ENCODE measurements around the gene CLCN7.

The CLCN7 gene

GRCh38 chr16:1464196-1464893 is 10.5 kb downstream of the CLCN7 start:
- no peak for DNase-seq (ENCODE audit: low read depth)

DNA sequence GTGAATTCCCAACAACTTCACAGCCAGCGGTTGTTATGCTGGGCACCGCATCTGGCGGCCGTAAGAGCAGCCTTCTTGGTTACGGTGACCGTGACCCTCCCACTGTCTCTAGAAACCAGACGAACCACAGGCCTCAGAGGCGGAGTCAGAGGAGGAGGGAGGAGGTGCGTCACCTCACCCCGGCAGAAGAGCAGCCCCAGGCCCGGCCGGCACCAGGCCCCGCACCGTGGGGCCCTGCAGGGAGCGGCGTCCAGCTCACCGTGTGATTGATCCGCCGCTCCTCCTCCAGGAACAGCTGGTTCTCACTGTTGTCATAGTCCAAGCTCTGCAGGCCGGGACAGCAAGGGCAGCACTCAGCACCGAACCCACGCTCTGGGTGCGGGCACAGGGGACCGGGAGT is 13.7 kb downstream of the CLCN7 start:
- no peak for DNase-seq (ENCODE audit: low read depth)

DNA sequence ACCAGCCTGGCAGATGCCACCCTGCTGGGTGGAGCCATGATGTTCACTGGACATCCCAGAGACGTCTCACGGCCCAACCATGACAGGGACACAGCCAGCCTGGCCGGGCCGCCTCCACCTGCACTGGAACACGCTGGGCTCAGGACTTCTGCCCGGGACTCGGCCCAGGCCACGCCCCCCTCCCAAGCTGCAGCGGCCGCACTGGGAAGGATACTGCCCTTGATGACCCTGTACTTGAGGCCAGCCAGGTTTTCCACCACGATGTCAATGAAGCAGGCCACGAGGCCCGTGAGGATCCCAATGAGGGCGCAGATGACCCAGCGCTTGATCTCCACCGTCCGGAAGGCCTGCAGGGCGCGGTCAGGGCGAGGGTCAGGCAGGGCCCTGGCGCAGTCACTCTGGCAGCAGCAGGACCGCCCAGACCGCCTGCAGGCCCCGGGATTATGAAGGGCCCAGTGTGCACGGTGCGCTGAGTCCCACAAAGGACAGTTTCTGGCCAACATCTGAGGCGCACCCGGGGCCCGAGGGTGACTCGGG is 14.2 kb downstream of the CLCN7 start:
- no peak for DNase-seq (ENCODE audit: low read depth)

DNA sequence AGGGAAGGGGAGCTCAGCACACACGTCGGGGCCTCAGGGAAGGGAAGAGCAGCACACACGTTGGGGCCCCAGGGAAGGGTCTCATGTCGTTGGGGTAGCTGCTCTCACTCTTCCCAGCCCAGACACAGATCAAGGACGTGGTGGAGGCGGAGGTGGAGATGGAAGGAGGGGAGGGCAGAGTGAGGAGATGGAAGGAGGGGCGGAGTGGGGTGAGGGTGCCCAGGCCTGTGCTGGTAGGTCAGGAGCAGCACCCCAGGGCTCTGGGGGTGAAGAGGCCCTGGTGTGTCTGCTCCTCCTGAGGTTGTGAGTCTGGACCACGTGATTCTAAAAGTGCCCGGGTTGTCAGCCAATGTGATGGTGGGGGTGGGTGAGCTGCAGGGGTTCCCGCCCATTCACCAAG is 14.9 kb downstream of the CLCN7 start:
- DNase-seq (ENCODE audit: low read depth), result no peak

DNA sequence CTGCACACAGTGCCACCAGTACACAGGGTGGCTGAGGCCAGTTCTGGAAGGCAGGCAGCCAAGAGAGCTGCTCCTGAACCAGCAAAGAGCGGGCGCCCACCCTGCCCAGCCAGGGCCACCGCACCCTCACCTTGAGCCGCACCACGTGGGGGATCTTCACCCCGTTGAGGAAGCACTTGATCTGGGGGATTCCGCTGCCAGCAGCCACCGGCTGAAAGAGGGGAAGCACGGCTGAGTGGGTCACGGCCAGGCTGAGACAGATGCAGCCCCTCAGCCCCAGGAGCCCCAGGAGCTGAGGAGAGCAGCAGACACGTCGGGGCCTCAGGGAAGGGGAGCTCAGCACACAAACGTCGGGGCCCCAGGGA is 15.9 kb downstream of the CLCN7 start:
- DNase-seq (ENCODE audit: low read depth), result no peak

- DNase-seq (ENCODE audit: low read depth), result no peak
These were observed 16.4 kb downstream of the CLCN7 start for GRCh38 chr16:1458336-1458976.

DNA sequence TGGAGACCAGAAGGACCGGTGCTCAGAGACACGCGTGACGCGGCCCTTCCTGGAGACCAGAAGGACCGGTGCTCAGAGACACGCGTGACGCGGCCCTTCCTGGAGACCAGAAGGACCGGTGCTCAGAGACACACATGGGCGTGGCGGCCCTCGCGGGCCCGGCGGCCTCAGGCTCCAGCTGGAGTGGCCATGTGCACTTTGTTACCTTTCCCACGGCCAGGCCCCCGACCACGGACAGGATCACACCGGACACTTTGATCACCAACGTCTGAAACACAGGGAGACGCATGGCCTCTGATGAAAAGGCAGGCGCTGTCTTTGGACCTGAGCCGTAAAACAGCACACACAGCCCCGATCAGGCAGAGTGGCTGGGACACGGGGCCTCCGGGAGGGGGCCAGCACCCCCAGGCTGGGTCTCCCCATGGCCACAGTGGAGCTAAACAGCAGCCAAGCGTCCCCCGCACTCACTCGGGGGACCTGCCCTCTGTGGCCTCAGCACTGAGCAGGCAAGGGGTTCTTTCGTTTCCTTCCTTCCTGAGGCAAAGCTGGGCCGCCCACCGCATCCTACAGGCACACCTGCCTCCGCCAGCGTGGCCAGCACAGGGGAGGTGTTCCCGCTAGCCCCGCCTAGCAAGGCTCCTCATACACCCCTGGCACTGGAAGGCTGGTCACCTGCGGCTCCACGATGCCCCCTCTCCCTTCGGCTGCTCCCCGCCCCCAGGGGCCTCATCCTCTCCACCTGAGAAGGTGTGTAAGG is 17.2 kb downstream of the CLCN7 start:
- no peak for DNase-seq (ENCODE audit: low read depth)

- no peak for DNase-seq (ENCODE audit: low read depth)
These were observed 17.9 kb downstream of the CLCN7 start for GRCh38 chr16:1456951-1457350.

- DNase-seq (ENCODE audit: low read depth), result no peak
These were observed 19.3 kb downstream of the CLCN7 start for GRCh38 chr16:1455190-1456171.

DNA sequence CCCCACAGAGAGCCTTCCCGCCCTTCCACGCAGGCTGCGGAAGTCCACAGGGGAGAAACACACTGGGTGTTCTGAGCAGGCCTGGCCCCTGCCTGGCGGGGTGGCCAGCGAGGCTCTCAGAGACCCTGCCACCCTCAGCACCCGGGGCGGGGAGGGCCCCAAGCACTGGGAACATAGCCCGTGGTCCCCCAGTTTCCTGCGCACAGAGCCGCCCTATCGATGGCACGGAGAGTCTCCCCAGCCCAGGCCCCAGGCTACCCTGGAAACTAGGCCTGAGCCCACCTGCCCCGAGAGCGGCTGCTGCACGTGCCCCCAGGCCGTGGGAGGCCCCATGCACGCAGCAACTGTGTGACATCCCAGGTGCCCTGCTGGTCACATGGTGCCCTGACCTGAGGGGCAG is 20.3 kb downstream of the CLCN7 start:
- DNase-seq (ENCODE audit: low read depth), result no peak

DNA sequence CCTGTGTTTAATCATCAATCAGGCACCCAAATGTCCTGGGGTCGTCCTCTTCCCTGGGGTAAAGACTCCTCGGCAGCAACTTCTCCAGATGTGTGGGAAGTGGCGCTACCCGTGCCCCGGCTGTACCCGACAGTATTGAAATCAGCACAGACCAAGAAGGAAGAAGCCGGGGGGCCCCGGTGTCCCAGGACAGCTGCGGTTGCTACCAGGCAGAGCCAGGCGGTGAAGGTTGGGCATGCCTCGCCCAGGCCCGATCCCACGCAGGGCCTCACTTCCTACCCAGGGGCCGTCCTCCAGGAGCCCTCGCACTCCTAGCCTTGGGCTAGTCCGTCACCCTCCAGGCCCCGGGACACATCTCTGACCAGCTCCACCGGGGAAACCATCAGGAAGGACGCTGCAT is 21.5 kb downstream of the CLCN7 start:
- no peak for DNase-seq (ENCODE audit: low read depth)

GRCh38 chr16:1452530-1452929 is 22.3 kb downstream of the CLCN7 start:
- DNase-seq (ENCODE audit: low read depth), result no peak

- no peak for DNase-seq (ENCODE audit: low read depth)
These were observed 23.0 kb downstream of the CLCN7 start for GRCh38 chr16:1451702-1452392.

- DNase-seq (ENCODE audit: low read depth), result no peak
These were observed 24.0 kb downstream of the CLCN7 start for GRCh38 chr16:1450841-1451240.

GRCh38 chr16:1450218-1450617 is 24.6 kb downstream of the CLCN7 start:
- DNase-seq (ENCODE audit: low read depth), result no peak

DNA sequence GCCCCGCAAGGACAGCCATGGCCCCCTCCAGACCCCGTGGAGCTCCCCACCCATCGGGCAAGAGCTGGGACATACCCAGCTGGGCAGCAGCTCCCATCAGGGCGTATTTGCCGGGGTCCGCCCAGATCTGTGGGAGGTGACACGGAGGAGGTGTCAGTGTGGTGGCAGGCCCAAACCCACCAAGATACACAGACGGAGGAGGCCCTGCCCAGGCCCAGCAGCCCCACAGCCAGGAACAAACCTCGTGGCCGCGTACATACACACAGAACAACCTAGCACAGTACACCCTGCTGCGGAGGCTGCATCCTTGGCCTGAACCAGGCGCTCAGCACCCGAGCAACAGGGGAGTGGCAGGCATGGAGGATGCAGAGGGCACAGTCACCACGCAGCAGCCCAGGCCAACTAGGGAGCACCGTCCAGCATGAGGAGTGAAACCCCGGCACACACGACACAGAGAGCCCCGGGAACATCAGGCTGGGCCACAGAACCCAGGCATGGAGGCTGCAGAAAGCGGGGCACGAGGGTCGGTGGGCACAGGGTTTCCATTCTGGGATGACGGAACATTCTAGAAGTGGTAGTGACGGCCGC is 25.5 kb downstream of the CLCN7 start:
- DNase-seq (ENCODE audit: low read depth), result no peak

DNA sequence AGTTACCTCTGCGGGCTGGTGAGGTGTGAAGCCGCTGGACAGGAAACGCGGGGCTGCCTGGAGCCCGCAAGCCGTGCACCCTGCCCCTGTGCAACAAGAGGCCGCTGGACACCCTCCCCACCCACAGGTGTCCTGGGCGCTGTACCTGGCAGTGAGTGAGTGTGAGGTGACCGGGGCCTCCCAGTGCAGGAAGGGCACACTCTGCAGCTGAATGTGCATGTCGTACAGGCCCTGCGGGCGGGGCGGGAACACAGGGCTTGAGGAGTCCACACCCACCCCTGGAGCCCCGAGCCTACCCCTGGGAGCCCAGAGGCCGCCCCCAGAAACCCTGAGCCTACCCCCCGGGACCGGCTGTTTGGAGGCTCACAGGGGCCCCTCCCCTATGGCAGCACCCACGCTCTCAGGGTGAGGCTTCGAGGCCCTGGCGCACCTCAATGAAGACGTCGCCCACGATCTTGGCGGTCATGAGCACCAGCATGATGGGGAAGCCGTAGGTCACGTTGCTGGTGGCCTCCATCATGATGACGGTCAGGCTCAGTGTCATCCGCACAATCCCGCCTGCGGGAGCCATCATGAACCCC is 26.2 kb downstream of the CLCN7 start:
- DNase-seq (ENCODE audit: low read depth), result no peak

DNA sequence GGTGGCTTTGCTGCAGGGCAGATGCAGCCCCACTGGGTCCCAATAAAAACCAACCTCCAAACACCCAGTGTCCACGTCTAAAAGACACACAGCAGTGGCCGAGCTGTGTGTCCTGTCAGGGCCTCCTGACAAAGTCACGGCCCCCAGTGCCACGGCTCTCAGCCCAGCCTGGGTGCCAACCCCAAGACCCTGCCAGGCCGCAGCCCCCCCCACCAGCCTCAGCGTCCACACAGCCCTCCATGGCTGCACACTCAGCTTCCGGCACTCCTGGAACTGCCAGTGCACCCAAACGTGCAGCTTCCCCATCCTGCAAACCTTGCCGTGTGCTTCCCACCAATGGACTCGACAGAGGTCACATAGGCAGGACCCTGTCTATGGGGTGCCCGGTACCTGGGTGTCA is 26.9 kb downstream of the CLCN7 start:
- DNase-seq (ENCODE audit: low read depth), result no peak

- no peak for DNase-seq (ENCODE audit: low read depth)
These were observed 28.3 kb downstream of the CLCN7 start for GRCh38 chr16:1446296-1447080.

Data from activated T-cell treated with anti-CD3 and anti-CD28 coated beads for 1 hour (primary cell).